GM12878 (cell line): ENCODE results near the gene ZCRB1. TPM values are rescaled to one million over a fixed set of nuclear protein-coding genes. Genes with fewer than 3 reads are reported as not detected.

ENCODE experiments used
- ATAC-seq: fragments of 200-7000 bp; cut with Tn5 transposase; 3 replicates; pipeline ENCODE4 v1.9.1; 2020; ENCODE audit warnings: mild to moderate bottlenecking, moderate library complexity
- BruUV-seq: library from RNA; stranded (reverse); fragments of 400-500 nt; replicated peaks from 2 replicates; lab custom pipeline; 2021; lab: Mats Ljungman, UMichigan
- CTCF ChIA-PET: fragments of 300-600 bp; sonication (Branson Sonifier 250); formaldehyde crosslinking; extraction: SDS; loops from one replicate; lab custom pipeline; 2021; ENCODE audit warnings: inconsistent platforms; lab: Yijun Ruan, JAX
- POLR2A ChIA-PET: fragments of 350-600 bp; formaldehyde crosslinking; extraction: SDS; loops from one replicate; lab custom pipeline; 2021; ENCODE audit warnings: inconsistent platforms; lab: Charles Lee
- RAD21 ChIA-PET: fragments of 300-600 bp; sonication (Branson Sonifier 250); formaldehyde crosslinking; loops from one replicate; lab custom pipeline; 2023; ENCODE audit warnings: antibody characterized with exemption; ENCODE audit not compliant: unreplicated experiment; lab: Charles Lee
- SMC1A ChIA-PET: fragments of 300-600 bp; sonication (Branson Sonifier 250); formaldehyde crosslinking; loops from one replicate; lab custom pipeline; 2023; ENCODE audit not compliant: unreplicated experiment, uncharacterized antibody; lab: Charles Lee
- DNase-seq: peaks from one replicate; pipeline ENCODE4 v3.0.0-alpha.2; 2011; ENCODE audit warnings: low read depth, low spot score
- FAIRE-seq: peaks from 3 replicates; lab custom pipeline; 2011; peaks lifted over from hg19 to GRCh38; lab: Jason Lieb, UNC
- H2AFZ ChIP-seq: 2 replicates; pipeline ENCODE4 v1.6.0; 2011; ENCODE audit warnings: low read depth, low read length, control low read depth; ENCODE audit not compliant: control insufficient read depth
- H3K27ac ChIP-seq: 2 replicates; pipeline ENCODE4 v1.5.1; 2011; ENCODE audit warnings: control low read depth; ENCODE audit not compliant: control insufficient read depth, insufficient read depth
- H3K27me3 ChIP-seq, 2 experiments: replicated peaks in 1 of 2; 2 replicates each; pipeline versions ENCODE4 v1.6.0 to v1.6.1; 2011; ENCODE audit warnings: low read length in 1 of 2; ENCODE audit not compliant: control insufficient read depth in 2 of 2, insufficient read depth in 2 of 2
- H3K36me3 ChIP-seq, 2 experiments: 2 replicates each; pipeline ENCODE4 v1.5.1; 2011; ENCODE audit warnings: low read length in 1 of 2; ENCODE audit not compliant: control insufficient read depth in 2 of 2, insufficient read depth in 2 of 2
- H3K4me1 ChIP-seq: 2 replicates; pipeline ENCODE4 v1.6.1; 2011; ENCODE audit warnings: mild to moderate bottlenecking, low read length, moderate library complexity, mixed read lengths; ENCODE audit not compliant: control insufficient read depth, insufficient read depth
- H3K4me2 ChIP-seq: 2 replicates; pipeline ENCODE4 v1.6.0; 2011; ENCODE audit warnings: control low read depth; ENCODE audit not compliant: control insufficient read depth, insufficient read depth
- H3K4me3 ChIP-seq: fragments of 200-600 bp; sonication (generic); 2 replicates; pipeline ENCODE4 v1.5.1; 2016
- H3K79me2 ChIP-seq: 2 replicates; pipeline ENCODE4 v1.6.0; 2011; ENCODE audit warnings: low read length; ENCODE audit not compliant: control insufficient read depth, insufficient read depth
- H3K9ac ChIP-seq: 2 replicates; pipeline ENCODE4 v1.8.0; 2011; ENCODE audit warnings: low read length, control low read depth, mixed read lengths; ENCODE audit not compliant: control insufficient read depth, insufficient read depth
- H3K9me3 ChIP-seq: replicated peaks from 3 replicates; pipeline ENCODE4 v1.5.1; 2011; ENCODE audit warnings: mild to moderate bottlenecking, low read length; ENCODE audit not compliant: control insufficient read depth, insufficient read depth
- H4K20me1 ChIP-seq: 2 replicates; pipeline ENCODE4 v1.6.0; 2011; ENCODE audit not compliant: control insufficient read depth, insufficient read depth
- ASH2L ChIP-seq: fragments of 300-600, 200-600 bp; sonication (generic); IDR thresholded peaks from 2 replicates; pipeline ENCODE4 v1.6.1; 2017; ENCODE audit warnings: low read depth, mild to moderate bottlenecking, borderline replicate concordance
- BMI1 ChIP-seq: fragments of 450-650 bp; IDR thresholded peaks from 2 replicates; pipeline ENCODE4 v1.6.1; 2016; ENCODE audit warnings: mild to moderate bottlenecking, moderate library complexity, borderline replicate concordance
- CHD4 ChIP-seq: fragments of 200-600 bp; sonication (generic); IDR thresholded peaks from 2 replicates; pipeline ENCODE4 v1.6.1; 2016; ENCODE audit warnings: mild to moderate bottlenecking
- HDAC2 ChIP-seq: fragments of 200-600 bp; sonication (generic); IDR thresholded peaks from 2 replicates; pipeline ENCODE4 v1.6.1; 2017
- KAT2A ChIP-seq: conservative IDR thresholded peaks from 2 replicates; pipeline ENCODE4 v1.6.1; 2011; ENCODE audit warnings: low read depth, low read length; ENCODE audit not compliant: control insufficient read depth
- NFXL1 ChIP-seq: fragments of 450-650 bp; IDR thresholded peaks from 2 replicates; pipeline ENCODE4 v1.6.1; 2017; ENCODE audit warnings: antibody characterized with exemption, mild to moderate bottlenecking, borderline replicate concordance
- PKNOX1 ChIP-seq: fragments of 450-650 bp; IDR thresholded peaks from 2 replicates; pipeline ENCODE4 v1.6.1; 2016; ENCODE audit warnings: mild to moderate bottlenecking
- PML ChIP-seq: IDR thresholded peaks from 2 replicates; pipeline ENCODE4 v1.6.1; 2012; ENCODE audit warnings: low read length, inconsistent platforms
- RFX5 ChIP-seq: IDR thresholded peaks from 2 replicates; pipeline ENCODE4 v1.6.1; 2011; ENCODE audit warnings: low read depth, low read length, improper control_type of control experiment
- SMARCA5 ChIP-seq: fragments of 450-650 bp; IDR thresholded peaks from 2 replicates; pipeline ENCODE4 v1.6.1; 2017; ENCODE audit warnings: mild to moderate bottlenecking
- SRF ChIP-seq, 2 experiments: IDR thresholded peaks; 2 replicates each; pipeline ENCODE4 v1.6.1; 2011; ENCODE audit warnings: low read depth in 2 of 2, low read length in 2 of 2, mild to moderate bottlenecking in 1 of 2, moderate library complexity in 1 of 2
- ZNF274 ChIP-seq: IDR thresholded peaks from one replicate; pipeline ENCODE4 v1.8.0; 2011; ENCODE audit not compliant: insufficient read length, insufficient read depth
- ZSCAN29 ChIP-seq: fragments of 450-650 bp; IDR thresholded peaks from 2 replicates; pipeline ENCODE4 v1.6.1; 2017; ENCODE audit warnings: mild to moderate bottlenecking, moderate library complexity
- WGBS: methylation state at CpG from one replicate; pipeline ENCODE4 v1.1.6; 2016; ENCODE audit warnings: low lambda C conversion rate; ENCODE audit not compliant: insufficient replicate concordance, insufficient coverage; ENCODE audit errors: missing lambda C conversion rate; 5-methylcytosine and 5-hydroxymethylcytosine counted together
- in situ Hi-C: fragments of 300-500 bp; cut with MboI; formaldehyde crosslinking; loops from 9 replicates; pipeline ENCODE4 v1.14.3; 2018; ENCODE audit warnings: mixed read lengths
- intact Hi-C: fragments of 100-400 bp; cut with micrococcal nuclease; formaldehyde crosslinking; loops from one replicate; pipeline ENCODE4 v1.14.2; 2022; ENCODE audit not compliant: unreplicated experiment
- polyA plus RNA-seq, 11 experiments: library from polyadenylated mRNA; depleted of rRNA in 4 of 11; unstranded in 6 of 11; stranded (reverse) in 5 of 11; fragments of >200 nt; fragmentation: Nextera tagmentation in 4 of 11; fragmentation: Illumina TruSeq in 1 of 11; extraction: Ambion mirVana in 4 of 11; extraction: Trizol in 1 of 11; gene quantifications; 1 replicate in 1 of 11; 2 replicates in 10 of 11; pipeline versions ENCODE4 v1.2.1 to v1.2.3, GENCODE V29; 2011 to 2016; ENCODE audit warnings: inconsistent platforms in 2 of 11, missing spikeins in 2 of 11, low read depth in 1 of 11
- total RNA-seq, 4 experiments: library from RNA; depleted of rRNA in 3 of 4; stranded (reverse); fragments of >200 nt in 3 of 4; fragmentation: Illumina TruSeq in 1 of 4; extraction: Trizol in 1 of 4; gene quantifications; 2 replicates each; pipeline versions ENCODE4 v1.2.1 to v1.2.3, GENCODE V29; 2013 to 2021
- TF ChIP-seq, protein P1 (sequence below): fragments of 150-350 bp; IDR thresholded peaks from 2 replicates; pipeline ENCODE4 v1.6.1; 2014; ENCODE audit warnings: mild to moderate bottlenecking, low read depth, low read length

Gene ZCRB1
- total and polyA plus RNA-seq, 10 of the 15 experiments (the other 5 are each of a cell fraction or from before 2014, with no cell fraction given) = 43.3 to 178 (median 88.6) TPM

DNA sequence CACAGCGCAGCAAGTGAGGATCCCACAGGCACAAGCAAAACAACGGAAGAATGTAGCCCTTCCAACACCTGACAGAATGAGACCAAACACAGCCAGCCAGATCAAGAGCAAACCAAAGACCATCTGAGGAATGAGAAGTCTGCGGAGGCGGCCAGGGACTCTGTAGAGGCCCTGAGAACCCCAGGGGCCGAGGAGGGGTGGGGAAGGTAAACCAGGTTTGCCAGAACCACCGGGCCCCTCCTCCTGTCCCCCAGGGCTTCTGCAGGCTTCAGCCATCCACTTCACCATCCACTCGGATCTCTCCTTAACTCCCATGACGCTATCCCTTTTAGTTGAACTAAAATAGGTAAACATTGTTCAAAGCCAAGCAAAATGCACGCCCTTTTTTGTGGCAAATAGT is 37.4 kb downstream of the ZCRB1 start (continued):
- TF ChIP-seq, protein P1, sequence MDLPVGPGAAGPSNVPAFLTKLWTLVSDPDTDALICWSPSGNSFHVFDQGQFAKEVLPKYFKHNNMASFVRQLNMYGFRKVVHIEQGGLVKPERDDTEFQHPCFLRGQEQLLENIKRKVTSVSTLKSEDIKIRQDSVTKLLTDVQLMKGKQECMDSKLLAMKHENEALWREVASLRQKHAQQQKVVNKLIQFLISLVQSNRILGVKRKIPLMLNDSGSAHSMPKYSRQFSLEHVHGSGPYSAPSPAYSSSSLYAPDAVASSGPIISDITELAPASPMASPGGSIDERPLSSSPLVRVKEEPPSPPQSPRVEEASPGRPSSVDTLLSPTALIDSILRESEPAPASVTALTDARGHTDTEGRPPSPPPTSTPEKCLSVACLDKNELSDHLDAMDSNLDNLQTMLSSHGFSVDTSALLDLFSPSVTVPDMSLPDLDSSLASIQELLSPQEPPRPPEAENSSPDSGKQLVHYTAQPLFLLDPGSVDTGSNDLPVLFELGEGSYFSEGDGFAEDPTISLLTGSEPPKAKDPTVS = no peak
- TF ChIP-seq ZNF274 (no peak), BMI1 (no peak), ASH2L (no peak), PKNOX1 (no peak), KAT2A (no peak), SRF (IDR thresholded peaks at IDR 0.05; ENCODE audit: low read depth in 2 of 2, low read length in 2 of 2) (no peak), PML (no peak)

GRCh38 chr12:42286741-42287140 is 39.2 kb downstream of the ZCRB1 start:
- CTCF ChIA-PET = no interaction called here

More at GRCh38 chr12:42286741-42287140, 39.2 kb downstream of the ZCRB1 start:
- Histone ChIP-seq H3K9me3 (no peaks in the 10 kb centered on the region), H3K4me2 (no peak overlapping the region), H3K4me1 (peaks cover 3% of the 10 kb centered on the region; the same call in 1 of the 2 replicates), H3K36me3 (no peaks in the 10 kb centered on the region), H3K27ac (no peak overlapping the region), H3K4me3 (no peak overlapping the region), H4K20me1 (no peaks in the 10 kb centered on the region), H3K9ac (no peak overlapping the region), H2AFZ (no peak overlapping the region), H3K27me3 (no peaks in the 10 kb centered on the region), H3K79me2 (no peaks in the 10 kb centered on the region)
- DNase-seq (no peak), ATAC-seq (no peak), FAIRE-seq (no peak)
- intact Hi-C loops (no loop called here), in situ Hi-C loops (no loop called here)
- BruUV-seq = no TSS peak
- ChIA-PET POLR2A (no interaction called here), SMC1A (interaction anchor here (0.6 kb wide), 1 partner anchor 54 kb away, joined by 4 read pairs; no protein-coding TSS in a partner anchor), RAD21 (no interaction called here)
- WGBS = 73% methylated on average over 19 of the region's 26 CpGs
- TF ChIP-seq CHD4 = no peak
- no peak for TF ChIP-seq NFXL1
- TF ChIP-seq SMARCA5 = no peak
- TF ChIP-seq ZSCAN29 = no peak
- TF ChIP-seq RFX5 = no peak
- TF ChIP-seq HDAC2 = no peak
